ENCODE data around the gene CYP2S1.

GRCh38 chr19:41161903-41162302 is 31.1 kb upstream of the CYP2S1 start:
- TF ChIP-seq CTCF (IDR thresholded peaks at IDR 0.05) = no peak
- no peak for TF ChIP-seq POLR2A (IDR thresholded peaks at IDR 0.05)

Data from Peyer's patch (tissue), 4 donors.